GM19099 (cell line): ENCODE results near the gene NRIP1.

Source experiments
- POLR2A ChIP-seq: IDR thresholded peaks from 3 replicates; pipeline ENCODE4 v1.6.1; 2011; ENCODE audit warnings: low read depth; ENCODE audit not compliant: insufficient read length; ENCODE audit errors: extremely low read depth

Gene NRIP1

GRCh38 chr21:15007716-15008296 is 57.0 kb downstream of the NRIP1 start:
- no peak for TF ChIP-seq POLR2A

DNA sequence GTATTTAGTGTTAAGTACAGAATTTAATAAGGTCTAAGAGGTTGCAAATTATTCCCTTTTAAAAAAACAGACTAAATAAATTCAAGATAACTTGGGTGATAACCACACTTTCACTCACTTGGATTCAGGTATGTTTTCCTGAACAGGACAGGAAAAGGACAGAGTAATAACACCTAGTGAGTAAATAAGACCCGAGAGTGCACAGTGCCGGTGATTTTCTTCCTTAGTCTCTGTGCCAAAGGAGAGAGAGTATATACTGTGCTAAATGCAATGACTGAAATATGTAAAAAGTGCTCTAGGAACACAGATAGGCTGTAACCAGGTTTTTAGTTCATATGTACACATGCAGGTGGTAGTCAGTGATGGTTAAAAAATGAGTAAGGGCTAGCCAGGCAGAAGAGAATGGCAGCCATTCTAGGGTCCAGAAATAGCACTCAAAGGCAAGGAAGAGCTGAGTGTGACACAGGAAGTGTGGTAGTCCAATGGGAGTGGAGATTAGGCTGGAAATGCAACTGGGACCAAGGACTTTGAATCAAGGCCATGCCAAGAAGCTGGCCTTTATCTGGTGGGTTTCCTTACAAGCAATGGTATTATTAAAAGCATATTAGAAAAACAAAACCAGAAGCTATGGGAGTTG is 58.1 kb downstream of the NRIP1 start:
- no peak for TF ChIP-seq POLR2A

GRCh38 chr21:15005391-15005790 is 59.4 kb downstream of the NRIP1 start:
- no peak for TF ChIP-seq POLR2A

GRCh38 chr21:15004721-15005370 is 60.0 kb downstream of the NRIP1 start:
- no peak for TF ChIP-seq POLR2A

- no peak for TF ChIP-seq POLR2A
Observed at GRCh38 chr21:15003463-15004135, 61.2 kb downstream of the NRIP1 start.

DNA sequence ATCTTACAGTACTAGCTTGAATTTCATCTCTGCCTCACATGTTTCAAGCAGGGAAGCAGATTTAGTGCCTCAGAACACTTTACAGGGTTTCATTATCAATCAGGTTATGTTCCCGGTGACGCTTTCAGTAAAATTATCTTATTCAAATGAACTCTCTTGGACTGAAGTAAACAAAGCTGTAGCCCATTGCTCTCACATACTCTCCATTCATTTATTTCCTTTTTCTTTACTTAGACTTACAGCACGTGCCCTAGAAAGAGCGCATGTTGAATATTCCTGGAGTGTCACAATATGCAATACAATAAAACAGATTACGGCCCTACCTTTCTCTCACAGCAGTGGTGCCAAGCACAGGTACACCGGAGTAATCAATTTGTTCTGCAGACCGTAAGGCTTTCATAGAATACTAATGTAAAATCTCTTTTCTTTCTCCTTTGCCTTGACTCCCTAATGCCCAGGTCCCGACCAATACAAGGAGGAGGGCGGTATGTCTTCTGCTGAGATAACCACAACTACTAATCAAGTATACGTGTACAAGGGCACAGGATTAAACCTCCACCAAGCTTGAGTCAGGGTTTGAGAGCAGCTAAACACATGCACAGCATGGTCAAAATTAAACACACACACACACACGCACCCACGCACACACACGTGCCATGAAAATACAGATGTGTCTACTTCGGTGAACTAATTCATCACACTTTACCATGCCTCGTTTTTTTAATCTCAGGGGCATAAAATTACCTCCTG is 62.8 kb downstream of the NRIP1 start:
- TF ChIP-seq POLR2A, result no peak

- no peak for TF ChIP-seq POLR2A
Observed at GRCh38 chr21:15001113-15001512, 63.7 kb downstream of the NRIP1 start.

DNA sequence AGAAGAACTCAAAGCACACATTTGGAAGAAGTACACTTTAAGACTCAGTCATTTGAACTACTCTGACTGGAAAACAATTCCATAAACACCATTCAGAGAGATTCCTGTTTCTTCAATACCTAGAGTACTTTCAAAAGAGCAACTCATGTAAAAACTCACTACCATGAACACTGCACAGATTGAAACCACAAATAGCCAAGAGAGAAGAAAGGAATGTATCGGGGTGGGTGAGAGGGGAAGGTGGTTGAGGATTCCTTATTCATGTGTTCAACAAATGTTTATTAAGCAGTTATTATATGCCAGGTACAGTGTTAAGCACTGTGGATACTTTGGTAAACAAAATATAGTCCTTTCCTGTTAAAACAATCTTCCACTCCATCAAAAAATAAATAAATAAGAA is 64.7 kb downstream of the NRIP1 start:
- no peak for TF ChIP-seq POLR2A

GRCh38 chr21:14998784-14999183 is 66.0 kb downstream of the NRIP1 start:
- TF ChIP-seq POLR2A, result no peak

DNA sequence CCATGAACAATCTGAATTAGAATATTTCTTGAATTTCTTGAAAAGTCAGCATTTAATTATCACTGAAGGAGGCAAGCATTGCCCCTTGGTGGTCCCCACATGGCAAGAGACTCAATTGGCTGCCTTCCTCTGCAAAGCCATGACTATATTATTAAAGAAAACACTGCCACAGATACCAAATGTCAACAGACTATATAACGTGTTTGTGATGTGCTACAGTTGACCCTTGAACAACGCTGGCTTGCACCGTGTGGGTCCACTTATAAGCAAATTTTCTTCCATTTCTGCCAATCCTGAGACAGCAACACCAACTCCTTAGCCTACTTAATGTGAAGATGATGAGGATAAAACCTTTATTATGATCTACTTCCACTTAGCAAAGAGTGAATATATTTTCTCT is 66.5 kb downstream of the NRIP1 start:
- no peak for TF ChIP-seq POLR2A

DNA sequence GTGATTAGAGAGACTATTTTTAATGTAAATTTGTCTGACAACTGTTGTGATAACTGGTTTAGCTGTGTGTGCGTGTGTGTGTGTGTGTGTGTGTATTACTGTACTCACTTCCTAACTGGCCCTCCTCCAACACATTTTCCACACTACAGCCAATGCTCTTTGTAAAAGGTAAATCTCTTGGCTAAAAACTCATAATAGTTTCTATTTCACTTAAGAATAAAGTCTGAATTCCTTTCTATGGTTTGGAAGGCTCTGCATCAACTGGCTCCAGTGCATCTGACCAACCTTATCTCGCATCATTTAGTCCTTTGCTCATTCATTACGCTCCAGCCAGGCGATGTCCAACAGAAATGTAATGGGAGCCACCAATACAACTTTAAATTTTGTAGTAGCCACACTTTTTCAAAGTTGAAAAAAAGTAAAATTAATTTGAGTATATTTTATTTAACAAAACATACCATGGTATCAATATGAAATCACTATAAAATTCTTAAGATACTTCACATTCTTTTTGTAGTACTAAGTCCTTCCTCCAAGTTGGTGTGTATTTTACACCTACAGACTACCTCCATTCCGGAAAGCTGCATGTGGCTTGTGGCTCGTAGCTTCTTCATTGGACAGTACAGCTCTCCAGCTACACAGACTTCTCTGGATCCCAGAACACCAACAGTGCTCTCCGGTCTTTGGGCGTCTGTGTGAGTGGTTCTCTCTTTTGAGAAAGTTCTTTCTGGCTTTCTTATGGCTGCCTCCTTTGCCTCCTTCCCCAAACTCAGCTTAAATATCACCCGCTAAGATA is 68.9 kb downstream of the NRIP1 start:
- TF ChIP-seq POLR2A, result no peak

DNA sequence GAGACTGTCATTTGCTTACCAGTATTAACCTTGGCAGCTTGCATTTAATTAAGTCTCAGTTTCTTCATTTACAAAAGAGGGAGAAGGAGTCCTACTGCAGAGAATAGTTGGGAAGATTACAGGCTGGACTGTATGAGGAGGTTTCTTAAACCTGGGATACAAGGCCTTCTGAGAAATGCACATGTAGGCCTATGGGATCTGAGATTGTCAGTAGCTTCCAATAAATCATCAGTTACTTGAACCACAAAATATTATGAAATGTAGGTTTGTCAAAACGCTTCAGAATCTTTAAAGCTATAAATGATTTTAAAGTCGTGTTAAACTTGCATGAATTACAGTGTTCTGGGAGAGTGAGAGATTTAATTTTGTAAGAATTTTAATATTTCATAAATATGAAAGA is 69.6 kb downstream of the NRIP1 start:
- TF ChIP-seq POLR2A, result no peak

- no peak for TF ChIP-seq POLR2A
Observed at GRCh38 chr21:14993115-14993514, 71.7 kb downstream of the NRIP1 start.

GRCh38 chr21:14991957-14992356 is 72.8 kb downstream of the NRIP1 start:
- no peak for TF ChIP-seq POLR2A
